GM23338 (cell line): ENCODE results near the gene PARVA.

Experiments
- CREB1 ChIP-seq: fragments of 250-450 bp; sonication (Bioruptor Pico); IDR thresholded peaks from 2 replicates; pipeline ENCODE4 v1.5.0; 2020; ENCODE audit warnings: low read depth, mild to moderate bottlenecking, moderate library complexity
- EZH2 ChIP-seq: fragments of 200-600 bp; sonication (generic); IDR thresholded peaks from one replicate; pipeline ENCODE4 v1.8.0; 2017; ENCODE audit warnings: antibody characterized with exemption, mild to moderate bottlenecking, low read depth; ENCODE audit not compliant: unreplicated experiment
- EZH2phosphoT487 ChIP-seq: fragments of 200-600 bp; sonication (generic); IDR thresholded peaks from one replicate; pipeline ENCODE4 v1.8.1; 2018; ENCODE audit warnings: antibody characterized with exemption; ENCODE audit not compliant: unreplicated experiment
- JUNB ChIP-seq: IDR thresholded peaks from one replicate; pipeline ENCODE4 v1.6.1; 2016; ENCODE audit warnings: antibody characterized with exemption; ENCODE audit not compliant: unreplicated experiment
- POLR2AphosphoS5 ChIP-seq: IDR thresholded peaks from 2 replicates; pipeline ENCODE4 v1.6.1; 2016; ENCODE audit warnings: antibody characterized with exemption, low read depth
- ZNF462 ChIP-seq: fragments of 250-450 bp; sonication (Bioruptor Pico); IDR thresholded peaks from 2 replicates; pipeline ENCODE4 v1.5.0; 2020; ENCODE audit warnings: mild to moderate bottlenecking, moderate library complexity
- TF ChIP-seq, protein P1 (sequence below), 2 experiments: fragments of 200-600 bp in 1 of 2; sonication (generic) in 1 of 2; conservative IDR thresholded peaks; 2 replicates each; pipeline versions ENCODE4 v1.5.1 to v1.6.1; 2016 to 2017; ENCODE audit warnings: antibody characterized with exemption in 2 of 2, low read depth in 2 of 2, mild to moderate bottlenecking in 2 of 2, moderate library complexity in 1 of 2

- no peak for TF ChIP-seq EZH2
- TF ChIP-seq, protein P1, sequence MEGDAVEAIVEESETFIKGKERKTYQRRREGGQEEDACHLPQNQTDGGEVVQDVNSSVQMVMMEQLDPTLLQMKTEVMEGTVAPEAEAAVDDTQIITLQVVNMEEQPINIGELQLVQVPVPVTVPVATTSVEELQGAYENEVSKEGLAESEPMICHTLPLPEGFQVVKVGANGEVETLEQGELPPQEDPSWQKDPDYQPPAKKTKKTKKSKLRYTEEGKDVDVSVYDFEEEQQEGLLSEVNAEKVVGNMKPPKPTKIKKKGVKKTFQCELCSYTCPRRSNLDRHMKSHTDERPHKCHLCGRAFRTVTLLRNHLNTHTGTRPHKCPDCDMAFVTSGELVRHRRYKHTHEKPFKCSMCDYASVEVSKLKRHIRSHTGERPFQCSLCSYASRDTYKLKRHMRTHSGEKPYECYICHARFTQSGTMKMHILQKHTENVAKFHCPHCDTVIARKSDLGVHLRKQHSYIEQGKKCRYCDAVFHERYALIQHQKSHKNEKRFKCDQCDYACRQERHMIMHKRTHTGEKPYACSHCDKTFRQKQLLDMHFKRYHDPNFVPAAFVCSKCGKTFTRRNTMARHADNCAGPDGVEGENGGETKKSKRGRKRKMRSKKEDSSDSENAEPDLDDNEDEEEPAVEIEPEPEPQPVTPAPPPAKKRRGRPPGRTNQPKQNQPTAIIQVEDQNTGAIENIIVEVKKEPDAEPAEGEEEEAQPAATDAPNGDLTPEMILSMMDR (conservative IDR thresholded peaks at IDR 0.05; ENCODE audit: low read depth in 2 of 2) = peak; percentile 7 to 49; a peak in 3 of 4 replicates
- no peak for TF ChIP-seq POLR2AphosphoS5
- no peak for TF ChIP-seq JUNB
- TF ChIP-seq ZNF462 (CRISPR knock-in tag) = no peak
- TF ChIP-seq CREB1 (CRISPR knock-in tag) = no peak
- no peak for TF ChIP-seq EZH2phosphoT487
Measured at GRCh38 chr11:12577725-12578644, 200.6 kb downstream of the PARVA start.
